Transverse colon (tissue), 4 donors: ENCODE measurements around the gene MCHR2. TPM values are rescaled to one million over a fixed set of nuclear protein-coding genes. Genes with fewer than 3 reads are reported as not detected.

Source experiments
- DNase-seq: peaks from one replicate; pipeline ENCODE4 v3.0.0-alpha.2; 2019
- H3K27ac ChIP-seq, 4 donors: fragments of 200-600 bp; sonication (generic); 2 replicates each; pipeline ENCODE4 v1.5.1; 2016 to 2018; ENCODE audit warnings: inconsistent platforms in 4 of 4
- H3K27me3 ChIP-seq: fragments of 200-600 bp; sonication (generic); 2 replicates; pipeline ENCODE4 v1.5.1; 2017; ENCODE audit warnings: inconsistent platforms
- H3K36me3 ChIP-seq, 4 donors: fragments of 200-600 bp; sonication (generic); 2 replicates each; pipeline ENCODE4 v1.5.1; 2017 to 2019; ENCODE audit warnings: inconsistent platforms in 4 of 4
- H3K4me1 ChIP-seq, 4 donors: fragments of 200-600 bp; sonication (generic); 2 replicates each; pipeline ENCODE4 v1.5.1; 2017 to 2020; ENCODE audit warnings: inconsistent platforms in 4 of 4
- H3K4me3 ChIP-seq, 4 donors: fragments of 200-600 bp; sonication (generic); 1 replicate in 1 of 4; 2 replicates in 3 of 4; pipeline versions ENCODE4 v1.5.1 to v1.6.1; 2017 to 2019; ENCODE audit warnings: inconsistent platforms in 4 of 4
- H3K9me3 ChIP-seq, 2 donors: fragments of 200-600 bp; sonication (generic); 2 replicates each; pipeline ENCODE4 v1.5.1; 2017 to 2019; ENCODE audit warnings: inconsistent platforms in 2 of 2
- EP300 ChIP-seq: sonication (generic); formaldehyde crosslinking; IDR thresholded peaks from one replicate; pipeline ENCODE4 v1.6.1; 2017; ENCODE audit warnings: antibody characterized with exemption, low read depth
- POLR2A ChIP-seq: fragments of 450-650 bp; IDR thresholded peaks from one replicate; pipeline ENCODE4 v1.6.1; 2016; ENCODE audit warnings: antibody characterized with exemption, mild to moderate bottlenecking, moderate library complexity
- POLR2AphosphoS5 ChIP-seq, 3 donors: sonication (generic); formaldehyde crosslinking; IDR thresholded peaks; one replicate each; pipeline ENCODE4 v1.6.1; 2016; ENCODE audit warnings: antibody characterized with exemption in 3 of 3
- WGBS, 2 donors: methylation state at CpG; one replicate each; pipeline ENCODE4 v1.1.5; 2018; ENCODE audit warnings: low coverage in 1 of 2; 5-methylcytosine and 5-hydroxymethylcytosine counted together
- in situ Hi-C, 4 donors: fragments of 200-750 bp; cut with MboI; loops; one replicate each; pipeline versions ENCODE4 v1.15.0 to v1.15.1; 2017; ENCODE audit warnings: low sequenced_read_pairs in 3 of 4, low pct_ligation_motif_present in 1 of 4, low pct_unique_long_range_greater_than_20kb in 1 of 4
- intact Hi-C: fragments of 100-400 bp; cut with DNase I; formaldehyde crosslinking; loops from one replicate; pipeline ENCODE4 v1.15.1; 2023; ENCODE audit warnings: low total_unique reads
- total RNA-seq, 4 donors: library from RNA; depleted of rRNA; stranded (reverse); fragments of >200 nt; gene quantifications; one replicate each; pipeline ENCODE4 v1.1.0, GENCODE V29; 2016
- TF ChIP-seq, protein P1 (sequence below), 5 experiments: fragments of 200-600 bp in 3 of 5; fragments of 450-650 bp in 2 of 5; sonication (generic) in 3 of 5; IDR thresholded peaks; 1 replicate in 2 of 5; 2 replicates in 3 of 5; pipeline ENCODE4 v1.5.1; 2016 to 2017; ENCODE audit warnings: antibody characterized with exemption in 5 of 5, inconsistent platforms in 3 of 5, mild to moderate bottlenecking in 2 of 5, moderate library complexity in 1 of 5

The MCHR2 gene
- total RNA-seq, 4 donors from 2014 or later, result not detected

DNA sequence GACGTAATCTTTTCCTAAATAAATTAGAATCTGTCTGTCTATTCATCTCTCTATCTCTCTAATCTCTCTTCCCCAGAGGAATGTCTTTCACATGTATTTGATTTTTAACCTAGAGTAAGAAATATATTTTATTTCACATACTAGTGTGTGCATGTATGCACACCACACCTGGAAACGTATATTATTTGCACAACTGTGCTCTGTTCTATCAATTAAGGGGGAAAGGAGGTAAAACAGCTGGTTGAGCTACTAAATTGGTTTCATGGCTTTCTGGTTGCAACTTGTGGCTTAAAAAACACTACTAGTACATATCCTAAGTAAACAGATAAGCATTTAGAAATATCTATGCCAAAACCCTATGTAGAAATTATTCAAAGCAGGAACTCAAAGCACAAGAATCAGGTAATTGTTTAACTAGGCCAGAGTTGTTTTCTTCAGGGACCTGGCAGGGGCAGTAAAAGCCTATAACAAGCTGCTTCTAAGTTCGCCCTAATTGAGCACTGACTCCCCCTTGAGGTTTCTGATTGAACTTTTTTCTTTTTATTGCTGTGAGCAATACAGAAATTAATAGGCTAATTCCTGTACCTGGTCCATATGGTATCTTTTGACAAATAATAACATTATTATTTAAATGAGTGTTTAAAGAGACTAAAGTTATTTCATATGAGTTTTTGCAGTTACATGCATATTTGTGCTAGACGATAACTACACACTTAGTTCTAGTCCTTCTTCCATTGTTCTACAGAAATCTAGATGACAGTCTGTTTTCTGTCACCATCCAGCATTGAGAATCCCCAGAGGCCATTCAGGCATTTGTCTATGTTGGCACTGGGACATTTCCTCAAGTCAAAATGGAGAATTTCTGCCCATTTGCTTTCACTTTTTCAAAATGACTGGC lies 88.6 kb downstream of the MCHR2 start:
- H3K27me3 ChIP-seq, result no peaks in the 10 kb centered on the region
- H3K36me3 ChIP-seq, result no peaks in the 10 kb centered on the region
- in situ Hi-C loops, result no loop called here
- TF ChIP-seq, protein P1, sequence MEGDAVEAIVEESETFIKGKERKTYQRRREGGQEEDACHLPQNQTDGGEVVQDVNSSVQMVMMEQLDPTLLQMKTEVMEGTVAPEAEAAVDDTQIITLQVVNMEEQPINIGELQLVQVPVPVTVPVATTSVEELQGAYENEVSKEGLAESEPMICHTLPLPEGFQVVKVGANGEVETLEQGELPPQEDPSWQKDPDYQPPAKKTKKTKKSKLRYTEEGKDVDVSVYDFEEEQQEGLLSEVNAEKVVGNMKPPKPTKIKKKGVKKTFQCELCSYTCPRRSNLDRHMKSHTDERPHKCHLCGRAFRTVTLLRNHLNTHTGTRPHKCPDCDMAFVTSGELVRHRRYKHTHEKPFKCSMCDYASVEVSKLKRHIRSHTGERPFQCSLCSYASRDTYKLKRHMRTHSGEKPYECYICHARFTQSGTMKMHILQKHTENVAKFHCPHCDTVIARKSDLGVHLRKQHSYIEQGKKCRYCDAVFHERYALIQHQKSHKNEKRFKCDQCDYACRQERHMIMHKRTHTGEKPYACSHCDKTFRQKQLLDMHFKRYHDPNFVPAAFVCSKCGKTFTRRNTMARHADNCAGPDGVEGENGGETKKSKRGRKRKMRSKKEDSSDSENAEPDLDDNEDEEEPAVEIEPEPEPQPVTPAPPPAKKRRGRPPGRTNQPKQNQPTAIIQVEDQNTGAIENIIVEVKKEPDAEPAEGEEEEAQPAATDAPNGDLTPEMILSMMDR (IDR thresholded peaks at IDR 0.05), result peak in 4 of 5 experiments; percentile 16 to 41 (median 33)
- TF ChIP-seq POLR2A (no peak), POLR2AphosphoS5 (IDR thresholded peaks at IDR 0.05) (no peak)
- H3K27ac ChIP-seq, result no peak overlapping the region
- H3K4me1 ChIP-seq, result no peaks in the 10 kb centered on the region
- no peak overlapping the region for H3K4me3 ChIP-seq
- intact Hi-C loops, result no loop called here
- 41 to 44% methylated on average over 4 of the region's 4 CpGs for WGBS, 2 donors
- no peaks in the 10 kb centered on the region for H3K9me3 ChIP-seq
- no peak for DNase-seq

DNA sequence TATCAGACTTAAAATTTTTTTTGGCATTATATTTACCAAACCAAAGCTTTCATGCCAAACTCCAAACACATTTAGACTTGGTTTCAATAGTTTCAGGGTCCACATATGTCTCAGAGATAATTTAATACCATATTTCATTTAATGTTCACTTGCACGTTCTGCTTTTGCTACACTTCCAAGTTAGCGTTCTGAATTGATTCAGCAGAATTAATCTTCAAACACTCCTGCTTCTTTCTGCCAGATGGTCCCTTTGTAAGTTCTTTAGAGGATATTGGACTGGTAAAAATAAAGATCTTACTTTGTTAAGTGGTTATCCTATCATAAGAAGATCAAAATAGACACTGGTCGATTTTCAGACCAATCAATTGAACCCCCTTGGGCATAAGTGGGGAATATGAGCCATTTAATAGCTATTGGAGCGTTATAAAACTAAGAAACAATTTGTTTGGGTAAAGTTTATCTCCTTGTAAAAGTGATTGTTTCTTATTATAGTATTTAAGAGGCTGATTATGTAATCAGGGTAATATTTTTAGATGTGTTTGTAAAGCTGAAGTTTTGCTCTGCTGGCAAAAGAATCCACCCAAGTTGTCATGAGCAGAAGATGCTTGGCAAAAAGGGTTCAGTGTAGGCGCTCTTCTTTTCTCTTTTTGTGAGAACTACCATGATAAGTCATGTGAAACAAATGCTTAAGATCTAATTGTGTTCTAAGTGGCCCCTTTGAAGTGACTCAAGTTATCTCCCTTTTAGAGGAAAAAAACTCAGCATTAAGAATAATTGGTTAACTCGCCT lies 92.2 kb downstream of the MCHR2 start:
- no peaks in the 10 kb centered on the region for H3K36me3 ChIP-seq
- in situ Hi-C loops, result no loop called here
- TF ChIP-seq, protein P1 (IDR thresholded peaks at IDR 0.05), result no peak
- TF ChIP-seq EP300 (no peak), POLR2AphosphoS5 (IDR thresholded peaks at IDR 0.05) (no peak), POLR2A (no peak)
- intact Hi-C loops, result no loop called here
- no peak for DNase-seq
- H3K4me3 ChIP-seq, result no peak overlapping the region
- H3K27me3 ChIP-seq, result no peaks in the 10 kb centered on the region
- no peak overlapping the region for H3K27ac ChIP-seq
- 49 to 53% methylated on average over 6 of the region's 6 CpGs for WGBS, 2 donors
- H3K4me1 ChIP-seq, result no peaks in the 10 kb centered on the region
- H3K9me3 ChIP-seq, result no peaks in the 10 kb centered on the region

DNA sequence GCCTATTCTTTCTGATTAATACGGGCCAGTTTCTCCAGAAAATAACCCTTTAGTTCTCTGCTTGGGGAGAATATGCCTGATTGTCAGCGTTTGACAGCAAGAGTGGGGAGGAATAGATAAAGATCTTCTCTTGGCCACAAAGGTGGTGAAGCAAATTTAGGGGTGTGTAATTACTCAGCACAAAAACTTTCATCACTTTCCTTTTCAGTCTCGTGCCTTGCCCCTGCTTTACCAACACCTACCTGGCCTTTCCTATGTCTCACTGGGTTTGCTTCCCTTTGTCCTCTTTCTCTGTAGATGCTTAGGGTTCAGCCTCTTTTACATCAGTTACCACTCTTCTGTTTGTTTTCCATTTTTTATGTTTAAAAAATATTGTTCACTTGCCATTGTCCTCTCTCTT lies 99.2 kb downstream of the MCHR2 start:
- TF ChIP-seq EP300, result no peak
- TF ChIP-seq, protein P1 (IDR thresholded peaks at IDR 0.05), result no peak
- TF ChIP-seq POLR2A, result no peak
- no peak for TF ChIP-seq POLR2AphosphoS5 (IDR thresholded peaks at IDR 0.05)
- Histone ChIP-seq H3K4me1 (no peaks in the 10 kb centered on the region), H3K36me3 (no peaks in the 10 kb centered on the region), H3K9me3 (no peaks in the 10 kb centered on the region), H3K27ac (no peak overlapping the region), H3K4me3 (no peak overlapping the region), H3K27me3 (no peaks in the 10 kb centered on the region)
- WGBS, 2 donors, result 63% methylated on average over 3 of the region's 3 CpGs; no CpG with 5 or more reads in 1 of the 2 donors
- in situ Hi-C loops (no loop called here), intact Hi-C loops (no loop called here)
- no peak for DNase-seq

DNA sequence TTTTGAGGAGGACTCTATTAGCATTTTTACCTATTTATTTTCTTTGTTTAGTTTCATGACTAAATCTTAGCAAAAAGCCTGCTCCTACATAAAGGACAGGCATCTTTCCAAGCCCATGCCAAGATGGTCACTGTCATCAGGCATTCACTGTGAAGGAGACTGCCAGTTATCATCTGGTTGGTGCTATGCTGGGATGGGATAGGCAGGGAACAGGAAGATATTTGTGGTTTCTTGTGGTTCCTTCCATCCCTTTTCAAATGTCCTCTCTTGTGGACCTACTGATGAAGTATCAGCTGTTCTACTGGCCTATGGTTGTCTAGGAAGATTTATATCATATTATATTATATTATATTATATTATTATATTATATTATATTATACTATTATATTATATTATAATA lies 107.0 kb downstream of the MCHR2 start:
- no peaks in the 10 kb centered on the region for H3K9me3 ChIP-seq
- in situ Hi-C loops, result no loop called here
- no peaks in the 10 kb centered on the region for H3K27me3 ChIP-seq
- no peak overlapping the region for H3K27ac ChIP-seq
- no peak for TF ChIP-seq POLR2A
- no peak for TF ChIP-seq EP300
- TF ChIP-seq POLR2AphosphoS5 (IDR thresholded peaks at IDR 0.05), result no peak
- TF ChIP-seq, protein P1 (IDR thresholded peaks at IDR 0.05), result no peak
- no peak for DNase-seq
- no peaks in the 10 kb centered on the region for H3K36me3 ChIP-seq
- H3K4me3 ChIP-seq, result no peak overlapping the region
- no peaks in the 10 kb centered on the region for H3K4me1 ChIP-seq
- intact Hi-C loops, result no loop called here
